ENCODE data around the gene VWA5B1.

The VWA5B1 gene

DNA sequence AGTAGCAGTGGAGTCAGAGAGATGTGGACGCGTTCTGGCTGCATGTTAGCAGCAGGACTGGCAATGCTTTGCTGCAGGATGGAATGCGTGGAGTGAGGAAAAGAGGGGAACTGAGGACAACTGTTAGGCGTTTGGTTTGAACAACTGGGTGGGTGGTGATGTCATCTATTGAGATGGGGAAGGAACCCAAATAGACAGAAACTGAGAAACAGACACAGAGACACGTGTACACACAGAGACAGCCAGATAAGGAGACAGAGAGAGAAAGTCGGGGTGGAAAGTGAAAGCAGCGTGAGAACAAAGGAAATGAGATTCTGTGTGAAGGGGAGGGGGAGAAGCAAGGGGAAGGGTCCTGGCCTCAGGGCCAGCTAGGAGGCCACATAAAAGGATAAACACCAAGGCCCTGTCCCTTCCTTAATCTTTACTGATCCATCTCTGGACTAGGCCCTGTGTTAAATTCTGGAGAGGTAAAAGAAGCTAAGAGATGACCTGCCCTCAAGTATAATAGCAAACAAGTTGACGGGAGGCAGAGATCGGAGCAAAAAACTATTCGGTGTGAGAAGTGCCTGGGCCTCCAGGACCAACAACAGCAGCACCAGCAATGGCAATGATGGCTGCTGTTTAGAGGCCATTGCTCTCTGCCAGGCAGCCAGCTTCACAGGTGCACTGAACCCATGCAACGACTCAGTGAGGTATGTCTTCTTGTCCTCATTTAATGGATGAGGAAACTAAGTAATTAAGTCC, 31.6 kb downstream of the VWA5B1 start:
- in situ Hi-C loops (cut with MboI; ENCODE audit: low sequenced_read_pairs) = no loop called here

GRCh38 chr1:20322825-20323612, 32.3 kb downstream of the VWA5B1 start:
- in situ Hi-C loops (cut with MboI; ENCODE audit: low sequenced_read_pairs) = no loop called here

- in situ Hi-C loops (cut with MboI; ENCODE audit: low sequenced_read_pairs) = no loop called here
These were observed 32.9 kb downstream of the VWA5B1 start for GRCh38 chr1:20323613-20323920.

DNA sequence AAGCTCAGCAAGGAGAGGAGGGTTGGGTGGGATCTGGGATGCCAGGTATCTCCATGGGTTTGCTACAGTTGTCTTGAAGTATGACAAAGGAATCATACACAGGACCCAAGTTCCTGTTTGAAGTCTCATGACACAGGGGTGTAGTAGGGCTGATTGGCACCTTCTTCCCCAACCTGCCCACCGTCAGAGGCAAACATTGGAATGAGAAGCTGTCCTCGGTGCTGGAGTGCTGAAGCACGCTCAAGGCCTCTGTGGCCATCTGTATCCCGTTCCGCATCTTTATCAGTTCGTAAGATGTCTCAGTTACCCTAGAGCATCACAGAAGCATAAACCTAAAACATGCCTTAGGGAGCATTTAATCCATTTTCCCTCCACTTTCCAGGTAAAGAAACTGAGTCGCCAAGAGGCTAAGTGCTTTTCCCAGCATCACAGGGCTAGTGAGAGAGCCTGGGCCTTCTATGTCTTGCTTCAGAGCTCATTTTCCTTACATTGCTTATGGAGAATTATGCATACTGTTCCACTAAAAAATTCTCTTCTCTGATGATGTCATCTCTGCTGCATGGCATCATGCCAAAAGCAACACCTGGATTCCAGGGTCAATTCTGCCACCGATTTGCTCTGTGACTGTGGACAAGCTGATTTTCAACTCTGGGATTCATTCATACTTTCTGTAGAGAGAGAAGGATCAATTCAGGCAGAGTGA, 34.2 kb downstream of the VWA5B1 start:
- in situ Hi-C loops (cut with MboI; ENCODE audit: low sequenced_read_pairs) = no loop called here

DNA sequence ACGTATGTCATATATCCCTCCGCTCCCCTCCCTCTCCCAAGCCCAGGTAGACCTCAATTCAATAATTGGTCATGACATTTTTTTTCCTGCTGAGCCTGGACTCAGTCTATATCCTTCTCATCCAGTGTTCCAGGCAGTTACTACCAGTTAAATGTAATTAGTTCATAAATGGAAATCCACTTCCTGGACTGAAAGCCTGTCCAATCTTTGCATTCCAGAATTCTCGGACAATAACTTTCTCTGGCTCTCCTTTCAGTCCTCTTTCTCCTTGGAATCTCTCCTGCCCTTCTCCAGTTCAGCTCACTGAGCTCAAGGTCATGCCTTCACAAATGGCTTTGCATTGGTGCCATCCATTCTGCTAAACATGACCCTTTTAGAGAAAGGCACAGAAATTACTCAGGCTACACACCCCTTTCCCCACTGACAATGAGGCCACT, 34.8 kb downstream of the VWA5B1 start:
- in situ Hi-C loops (cut with MboI; ENCODE audit: low sequenced_read_pairs) = no loop called here

DNA sequence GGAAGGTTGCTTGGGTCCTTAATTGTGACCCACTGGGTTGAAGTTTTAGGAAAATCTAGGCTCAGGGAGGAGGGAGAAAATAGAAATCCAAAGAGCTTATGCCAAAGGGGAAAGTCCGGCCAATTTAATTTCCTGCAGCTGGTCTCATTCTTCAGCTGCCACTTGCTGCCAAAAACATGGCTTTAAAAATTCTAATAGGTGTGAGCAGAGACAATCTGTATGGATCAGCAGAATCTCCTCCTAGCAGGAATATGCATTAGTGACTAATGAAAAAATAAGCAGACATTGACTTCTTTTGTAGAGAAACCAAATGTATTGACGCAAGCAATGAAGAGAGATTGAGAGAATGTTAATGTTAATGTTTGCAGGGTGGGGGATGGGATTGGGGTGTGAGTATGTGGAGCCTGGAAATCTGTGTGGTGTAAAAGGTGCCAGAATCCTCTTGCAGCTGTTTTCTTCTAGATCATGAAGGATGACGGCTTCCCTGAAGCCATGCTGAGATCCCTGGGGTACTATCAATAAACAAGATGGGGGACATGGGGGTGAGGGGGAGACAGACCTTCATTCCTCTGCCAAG, 35.3 kb downstream of the VWA5B1 start:
- in situ Hi-C loops (cut with MboI; ENCODE audit: low sequenced_read_pairs) = no loop called here

- in situ Hi-C loops (cut with MboI; ENCODE audit: low sequenced_read_pairs) = no loop called here
These were observed 36.8 kb downstream of the VWA5B1 start for GRCh38 chr1:20327467-20327866.

DNA sequence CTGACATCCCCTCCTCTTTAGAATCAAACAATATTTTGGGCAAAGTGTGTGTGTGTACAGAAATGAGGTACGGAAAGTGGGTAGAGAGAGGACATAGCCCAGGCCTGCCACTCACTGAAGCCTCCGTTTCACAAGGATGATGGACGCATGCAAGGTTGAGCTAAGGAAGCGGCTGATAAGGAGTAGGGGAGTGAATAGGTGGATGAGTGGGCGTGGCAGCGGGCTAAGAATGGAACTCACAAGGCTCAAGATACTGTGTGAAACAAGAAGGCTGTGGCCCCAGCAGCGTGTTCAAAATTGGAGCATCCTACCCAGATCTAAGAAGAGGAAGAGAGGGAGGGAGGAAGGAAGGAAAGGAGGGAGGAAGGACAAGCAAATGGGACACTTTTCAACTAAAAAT, 37.5 kb downstream of the VWA5B1 start:
- in situ Hi-C loops (cut with MboI; ENCODE audit: low sequenced_read_pairs) = no loop called here

DNA sequence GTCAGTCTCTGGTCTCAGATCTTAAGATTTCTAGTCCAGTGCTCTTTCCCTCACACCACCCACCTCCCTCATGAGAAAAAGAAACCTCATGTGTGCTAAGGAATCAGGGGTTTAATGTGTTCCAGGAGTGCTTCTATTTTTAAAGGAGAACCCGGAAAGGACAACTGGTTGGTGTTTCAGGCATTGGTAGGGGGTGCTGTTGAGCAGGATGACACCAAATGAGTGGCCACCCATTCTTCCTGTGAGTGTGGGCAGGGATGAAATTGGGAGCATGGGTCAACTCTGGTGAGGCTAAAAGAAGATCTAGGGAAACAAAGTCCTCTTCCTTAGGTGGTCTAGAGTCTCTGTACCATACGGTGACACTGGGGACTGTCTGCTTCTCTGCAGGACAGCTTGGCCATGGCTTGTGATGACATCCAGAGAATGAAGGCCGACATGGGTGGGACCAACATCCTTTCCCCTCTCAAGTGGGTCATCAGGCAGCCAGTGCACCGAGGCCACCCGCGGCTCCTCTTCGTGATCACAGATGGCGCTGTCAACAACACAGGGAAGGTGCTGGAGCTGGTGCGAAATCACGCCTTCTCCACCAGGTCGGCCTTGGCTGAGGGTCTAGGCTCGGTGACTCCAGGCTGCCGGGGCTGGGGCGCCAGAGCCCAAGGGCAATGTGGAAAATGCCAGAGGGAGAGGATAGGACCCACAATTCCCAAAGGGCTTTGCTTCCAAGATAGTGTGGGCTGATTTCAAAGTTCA, 39.3 kb downstream of the VWA5B1 start:
- in situ Hi-C loops (cut with MboI; ENCODE audit: low sequenced_read_pairs) = loop anchor here (10.0 kb wide), 1 partner anchor 65 kb away; no protein-coding TSS in a partner anchor

DNA sequence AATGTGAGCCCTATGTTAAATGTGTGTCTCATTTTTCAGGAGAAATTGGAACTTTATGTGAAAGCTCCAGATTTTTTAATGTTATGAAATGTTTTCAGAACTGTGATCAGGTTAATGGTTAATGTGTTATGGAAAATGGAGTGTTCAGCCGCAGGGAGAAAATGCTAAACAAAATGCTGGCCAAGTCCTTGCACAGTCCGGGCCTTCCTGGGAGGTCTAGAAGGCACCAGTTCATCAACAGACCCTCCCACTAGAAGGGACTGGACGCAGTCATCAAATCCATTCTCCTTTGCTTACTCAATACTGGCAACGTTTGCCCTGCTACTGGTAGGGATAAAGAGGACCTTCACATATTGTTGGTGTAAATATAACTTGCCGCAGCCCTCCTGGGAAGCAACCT, 43.4 kb downstream of the VWA5B1 start:
- in situ Hi-C loops (cut with MboI; ENCODE audit: low sequenced_read_pairs) = loop anchor here (10.0 kb wide), 1 partner anchor 61 kb away; no protein-coding TSS in a partner anchor

DNA sequence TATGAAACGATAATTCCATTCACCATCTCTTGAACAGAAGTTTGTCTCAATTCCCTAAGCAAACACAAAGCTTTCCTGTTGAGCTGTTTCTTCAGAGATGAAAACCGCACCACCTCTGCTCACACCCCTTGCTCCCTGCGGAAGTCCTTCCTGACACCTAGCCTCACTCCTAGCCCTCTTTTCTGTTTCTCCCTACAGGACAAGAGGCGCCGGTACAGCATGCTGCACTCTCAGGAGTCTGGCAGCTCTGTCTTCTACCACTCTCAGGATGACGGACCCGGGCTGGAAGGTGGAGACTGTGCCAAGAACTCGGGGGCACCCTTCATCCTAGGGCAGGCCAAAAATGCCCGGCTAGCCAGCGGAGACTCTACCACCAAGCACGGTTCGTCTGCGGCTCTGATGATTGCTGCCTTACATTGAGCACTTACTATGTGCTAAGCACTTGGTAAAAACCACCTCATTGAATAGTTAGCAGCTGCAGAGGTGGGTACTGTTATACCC, 45.5 kb downstream of the VWA5B1 start:
- in situ Hi-C loops (cut with MboI; ENCODE audit: low sequenced_read_pairs) = loop anchor here (10.0 kb wide), 1 partner anchor 59 kb away; no protein-coding TSS in a partner anchor

GRCh38 chr1:20337581-20337980, 46.9 kb downstream of the VWA5B1 start:
- in situ Hi-C loops (cut with MboI; ENCODE audit: low sequenced_read_pairs) = loop anchor here (10.0 kb wide), 1 partner anchor 57 kb away; no protein-coding TSS in a partner anchor

DNA sequence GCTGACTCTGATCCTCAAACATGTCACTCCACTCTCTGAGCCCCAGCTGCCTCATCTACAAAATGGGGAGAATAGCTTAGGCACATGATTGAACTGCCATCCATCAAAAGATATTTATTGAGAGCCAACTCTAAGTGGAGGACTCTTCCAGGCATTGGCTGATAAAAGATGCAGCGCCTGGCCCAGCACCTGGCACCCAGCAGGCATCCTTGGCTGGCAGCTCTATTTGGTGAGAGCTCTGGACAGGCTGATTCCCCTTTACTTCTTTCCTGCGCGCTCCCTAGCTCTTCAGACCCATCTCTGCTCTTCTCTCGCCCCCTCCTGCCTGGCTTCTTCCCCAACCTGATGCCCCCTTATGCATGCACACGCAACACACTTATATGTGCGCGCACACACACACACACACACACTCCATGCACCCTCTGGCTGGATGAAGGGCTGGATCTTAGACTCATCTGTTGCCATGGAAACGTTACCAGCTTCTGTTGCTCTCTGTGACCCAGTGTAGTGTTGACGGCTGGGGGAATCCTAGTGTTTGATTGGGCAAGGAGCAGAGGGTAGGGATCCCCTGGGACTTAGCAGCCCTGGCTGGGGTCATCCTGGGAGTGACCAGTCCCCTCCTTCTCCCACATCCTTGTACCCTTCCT, 49.3 kb downstream of the VWA5B1 start:
- in situ Hi-C loops (cut with MboI; ENCODE audit: low sequenced_read_pairs) = loop anchor here (10.0 kb wide), 1 partner anchor 55 kb away; no protein-coding TSS in a partner anchor

- in situ Hi-C loops (cut with MboI; ENCODE audit: low sequenced_read_pairs) = no loop called here
These were observed 51.8 kb downstream of the VWA5B1 start for GRCh38 chr1:20342294-20343148.

- in situ Hi-C loops (cut with MboI; ENCODE audit: low sequenced_read_pairs) = no loop called here
These were observed 52.7 kb downstream of the VWA5B1 start for GRCh38 chr1:20343149-20343937.

DNA sequence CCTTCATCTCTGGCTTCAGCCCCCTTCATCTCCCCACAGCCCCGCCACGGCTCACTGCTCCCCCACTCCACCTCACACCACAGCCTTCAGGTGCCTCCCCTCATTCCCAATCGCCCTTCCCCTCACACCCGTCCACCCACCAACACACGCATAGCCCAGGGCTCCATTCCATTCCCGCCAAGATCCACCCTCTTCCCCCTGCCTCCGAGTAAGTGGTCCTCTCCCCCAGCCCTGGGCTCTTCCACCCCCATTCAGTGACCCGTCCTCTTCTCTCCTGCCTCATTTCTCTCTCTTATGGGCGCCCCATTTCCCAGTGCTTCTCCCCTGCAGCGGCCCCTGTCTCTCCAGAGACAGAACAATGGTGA, 53.2 kb downstream of the VWA5B1 start:
- in situ Hi-C loops (cut with MboI; ENCODE audit: low sequenced_read_pairs) = no loop called here

DNA sequence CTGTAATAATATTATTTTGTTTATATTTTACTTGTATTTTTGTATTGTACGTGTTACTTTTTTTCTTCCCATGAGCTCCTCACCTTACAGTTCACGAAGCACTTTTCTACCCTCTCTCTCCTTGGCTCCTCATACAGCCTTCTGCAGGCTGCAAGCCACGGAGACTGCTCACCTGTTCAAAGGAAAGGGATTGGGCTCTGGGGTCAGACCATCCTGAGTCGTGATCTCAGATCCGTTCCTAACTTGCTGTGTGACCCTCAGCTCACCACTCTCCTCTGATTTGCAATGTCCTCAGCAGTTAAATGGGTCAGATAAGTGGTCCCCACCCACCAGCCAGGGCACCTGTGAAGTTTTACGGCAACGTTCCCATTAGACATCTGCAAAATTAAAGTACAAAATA, 54.1 kb downstream of the VWA5B1 start:
- in situ Hi-C loops (cut with MboI; ENCODE audit: low sequenced_read_pairs) = no loop called here

GRCh38 chr1:20345419-20345818, 54.7 kb downstream of the VWA5B1 start:
- in situ Hi-C loops (cut with MboI; ENCODE audit: low sequenced_read_pairs) = no loop called here

All from HL-60/S4 (cell line).